ENCODE results near the gene BRSK1.

Gene BRSK1

GRCh38 chr19:55339889-55340783 lies 56.3 kb downstream of the BRSK1 start:
- no peak for DNase-seq

- peak; percentile 77 for DNase-seq
Measured at GRCh38 chr19:55340784-55341147, 57.0 kb downstream of the BRSK1 start.

- DNase-seq = peak; percentile 77
Measured at GRCh38 chr19:55341171-55341588, 57.4 kb downstream of the BRSK1 start.

GRCh38 chr19:55341595-55342531 lies 58.1 kb downstream of the BRSK1 start:
- DNase-seq = no peak

- no peak for DNase-seq
Measured at GRCh38 chr19:55344444-55344843, 60.6 kb downstream of the BRSK1 start.

- no peak for DNase-seq
Measured at GRCh38 chr19:55345101-55345817, 61.5 kb downstream of the BRSK1 start.

- DNase-seq = no peak
Measured at GRCh38 chr19:55345818-55346724, 62.3 kb downstream of the BRSK1 start.

- DNase-seq = no peak
Measured at GRCh38 chr19:55346725-55347441, 63.1 kb downstream of the BRSK1 start.

- no peak for DNase-seq
Measured at GRCh38 chr19:55347442-55348009, 63.7 kb downstream of the BRSK1 start.

GRCh38 chr19:55348317-55349034 lies 64.7 kb downstream of the BRSK1 start:
- no peak for DNase-seq

- DNase-seq = no peak
Measured at GRCh38 chr19:55350620-55351315, 67.0 kb downstream of the BRSK1 start.

- no peak for DNase-seq
Measured at GRCh38 chr19:55352040-55352439, 68.2 kb downstream of the BRSK1 start.

- no peak for DNase-seq
Measured at GRCh38 chr19:55352549-55353145, 68.8 kb downstream of the BRSK1 start.

GRCh38 chr19:55353356-55353802 lies 69.6 kb downstream of the BRSK1 start:
- DNase-seq = no peak

- peak; percentile 5 for DNase-seq
Measured at GRCh38 chr19:55353803-55354697, 70.3 kb downstream of the BRSK1 start.

- no peak for DNase-seq
Measured at GRCh38 chr19:55354698-55355212, 71.0 kb downstream of the BRSK1 start, which contains the start of gene COX6B2. COX6B2 (minus strand) TSS chr19:55354719; CDS start chr19:55354521, 198 bp downstream.

- no peak for DNase-seq
Measured at GRCh38 chr19:55355213-55355821, 71.5 kb downstream of the BRSK1 start.
